Measurements from ENCODE around the gene SLC22A17.
"Not testable (repeated sequence)": the region's sequence is repeated elsewhere in the genome, so short reads cannot be mapped to it uniquely, and the experiment has no call there.

Gene SLC22A17

DNA sequence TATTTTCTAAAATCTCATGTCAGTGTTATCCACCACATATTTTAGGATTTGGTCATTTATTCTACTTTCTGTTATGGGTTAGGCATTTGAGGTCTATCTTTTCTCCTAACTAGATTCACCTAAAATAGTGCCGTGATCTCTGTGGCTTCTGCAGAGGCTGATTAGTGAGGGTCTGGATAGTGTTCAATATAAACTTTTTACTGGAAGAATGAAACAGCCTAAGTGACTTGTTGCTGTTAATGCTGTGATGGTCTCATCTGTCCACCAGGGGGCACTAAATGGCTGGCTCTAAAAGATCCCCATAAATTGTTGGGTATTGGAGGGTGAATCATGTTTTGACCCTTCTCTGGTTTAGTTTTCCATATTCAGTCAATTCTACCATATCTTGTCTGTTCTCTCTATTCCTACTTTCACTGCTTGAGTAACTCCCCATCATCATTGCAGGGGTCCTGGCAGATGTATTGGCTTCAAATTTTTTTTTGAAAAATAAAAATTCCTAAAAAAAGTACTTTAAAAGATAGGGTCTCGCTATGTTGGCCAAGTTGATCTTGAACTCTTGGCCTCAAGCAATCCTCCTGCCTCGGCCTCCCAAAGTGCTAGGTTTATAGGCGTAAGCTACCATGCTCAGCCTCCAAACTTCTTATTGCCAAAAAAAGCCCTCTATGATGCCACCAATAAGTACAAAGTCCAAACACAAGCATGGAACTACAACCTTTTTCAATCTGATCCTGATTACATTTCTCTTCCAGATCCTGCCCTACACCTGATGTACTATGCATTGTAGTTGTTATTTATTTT is 24.5 kb downstream of the SLC22A17 start:
- TF ChIP-seq SUZ12 (IDR thresholded peaks at IDR 0.05): no peak
- TF ChIP-seq FOXK2 (IDR thresholded peaks at IDR 0.05): 0 out of 2 replicates have a peak, but pooled peaks have one; percentile 20
- DNase-seq (ENCODE audit: extremely low spot score): peak; percentile 69
- ChIA-PET POLR2A (interaction anchor here (1.7 kb wide), 1 partner anchor 233 kb away, joined by 5 read pairs; no protein-coding TSS in a partner anchor), CTCF (interaction anchor here (1.1 to 2.7 kb wide), 2 partner anchors 52 kb away, joined by 3 to 24 read pairs; no protein-coding TSS in a partner anchor)

DNA sequence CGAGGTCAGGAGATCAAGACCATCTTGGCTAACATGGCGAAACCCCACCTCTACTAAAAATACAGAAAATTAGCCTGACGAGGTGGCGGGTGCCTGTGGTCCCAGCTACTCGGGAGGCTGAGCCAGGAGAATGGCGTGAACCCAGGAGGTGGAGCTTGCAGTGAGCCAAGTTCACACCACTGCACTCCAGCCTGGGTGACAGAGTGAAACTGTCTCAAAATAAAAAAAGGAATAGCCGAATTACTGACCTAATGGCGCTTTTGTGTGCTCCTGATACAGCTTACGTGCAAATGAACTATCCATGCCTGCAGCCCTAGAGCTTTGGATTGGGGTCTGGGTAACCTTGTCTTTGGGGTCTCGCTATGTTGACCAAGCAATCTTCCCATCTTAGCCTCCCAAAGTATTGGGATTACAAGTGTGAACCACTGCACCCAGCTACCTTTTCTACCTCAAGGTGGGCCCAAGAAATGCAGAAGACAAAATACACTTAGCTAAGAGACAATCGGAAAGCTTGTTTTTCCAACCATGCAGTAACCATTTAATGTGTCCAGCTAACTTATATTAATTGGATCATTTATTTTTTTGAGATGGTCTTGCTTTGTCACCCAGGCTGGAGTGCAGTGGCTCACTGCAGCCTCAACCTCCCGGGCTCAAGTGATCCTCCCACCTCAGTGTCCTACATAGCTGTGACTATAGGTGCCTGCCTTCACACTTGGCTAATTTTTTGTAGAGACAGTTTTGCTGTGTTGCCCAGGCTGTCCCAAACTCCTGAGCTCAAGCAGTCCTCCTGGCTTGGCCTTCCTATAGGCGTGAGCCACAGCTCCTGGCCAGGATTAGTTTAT is 26.0 kb downstream of the SLC22A17 start:
- TF ChIP-seq CTBP1 (IDR thresholded peaks at IDR 0.05; ENCODE audit: borderline replicate concordance) (no peak), ARNT (IDR thresholded peaks at IDR 0.05) (no peak), L3MBTL2 (conservative IDR thresholded peaks at IDR 0.05) (no peak), BHLHE40 (IDR thresholded peaks at IDR 0.05; ENCODE audit: borderline replicate concordance) (no peak), HDGF (IDR thresholded peaks at IDR 0.05; ENCODE audit: borderline replicate concordance) (no peak), NFRKB (IDR thresholded peaks at IDR 0.05) (no peak), SP1 (IDR thresholded peaks at IDR 0.05) (no peak), ZNF384 (IDR thresholded peaks at IDR 0.05) (no peak), ELF4 (IDR thresholded peaks at IDR 0.05) (no peak)
- POLR2A ChIA-PET: interaction anchor here (1.0 to 2.2 kb wide), 6 partner anchors 20 to 235 kb away, joined by 4 to 13 read pairs (median 6); partner anchors contain the start of genes BCL2L2, PPP1R3E and SLC22A17
- CTCF ChIA-PET: interaction anchor here (0.7 to 2.7 kb wide), 6 partner anchors 34 to 234 kb away, joined by 3 to 24 read pairs (median 6); no protein-coding TSS in a partner anchor
- DNase-seq (ENCODE audit: extremely low spot score): no peak

DNA sequence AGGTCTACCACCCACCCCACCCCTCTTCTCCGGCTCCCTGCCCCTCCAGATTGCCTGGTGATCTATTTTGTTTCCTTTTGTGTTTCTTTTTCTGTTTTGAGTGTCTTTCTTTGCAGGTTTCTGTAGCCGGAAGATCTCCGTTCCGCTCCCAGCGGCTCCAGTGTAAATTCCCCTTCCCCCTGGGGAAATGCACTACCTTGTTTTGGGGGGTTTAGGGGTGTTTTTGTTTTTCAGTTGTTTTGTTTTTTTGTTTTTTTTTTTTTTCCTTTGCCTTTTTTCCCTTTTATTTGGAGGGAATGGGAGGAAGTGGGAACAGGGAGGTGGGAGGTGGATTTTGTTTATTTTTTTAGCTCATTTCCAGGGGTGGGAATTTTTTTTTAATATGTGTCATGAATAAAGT is 26.9 kb downstream of the SLC22A17 start:
- POLR2A ChIA-PET: interaction anchor here (1.0 to 2.2 kb wide), 3 partner anchors 24 to 55 kb away, joined by 4 to 13 read pairs (median 10); partner anchors contain the start of gene PPP1R3E
- CTCF ChIA-PET: interaction anchor here (2.7 kb wide), 1 partner anchor 54 kb away, joined by 24 read pairs; no protein-coding TSS in a partner anchor
- DNase-seq (ENCODE audit: extremely low spot score): not testable (repeated sequence)

DNA sequence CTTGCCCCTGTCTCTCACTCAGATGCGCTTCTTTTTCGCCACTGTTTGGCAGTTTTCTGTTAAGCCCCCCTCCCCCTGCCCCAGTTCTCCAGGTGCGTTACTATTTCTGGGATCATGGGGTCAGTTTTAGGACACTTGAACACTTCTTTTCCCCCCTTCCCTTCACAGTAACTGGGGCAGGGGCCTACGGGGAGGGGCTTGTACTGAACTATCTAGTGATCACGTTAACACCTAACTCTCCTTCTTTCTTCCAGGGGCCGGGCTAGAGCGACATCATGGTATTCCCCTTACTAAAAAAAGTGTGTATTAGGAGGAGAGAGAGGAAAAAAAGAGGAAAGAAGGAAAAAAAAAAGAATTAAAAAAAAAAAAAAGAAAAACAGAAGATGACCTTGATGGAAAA is 27.7 kb downstream of the SLC22A17 start:
- ChIA-PET CTCF (no interaction called here), POLR2A (interaction anchor here (8.9 kb wide), 1 partner anchor 21 kb away, joined by 256 read pairs; the partner anchor contains the start of genes BCL2L2 and PPP1R3E)
- TF ChIP-seq SUZ12 (IDR thresholded peaks at IDR 0.05): no peak
- no peak for TF ChIP-seq HDGF (IDR thresholded peaks at IDR 0.05; ENCODE audit: borderline replicate concordance)
- TF ChIP-seq, protein P1, sequence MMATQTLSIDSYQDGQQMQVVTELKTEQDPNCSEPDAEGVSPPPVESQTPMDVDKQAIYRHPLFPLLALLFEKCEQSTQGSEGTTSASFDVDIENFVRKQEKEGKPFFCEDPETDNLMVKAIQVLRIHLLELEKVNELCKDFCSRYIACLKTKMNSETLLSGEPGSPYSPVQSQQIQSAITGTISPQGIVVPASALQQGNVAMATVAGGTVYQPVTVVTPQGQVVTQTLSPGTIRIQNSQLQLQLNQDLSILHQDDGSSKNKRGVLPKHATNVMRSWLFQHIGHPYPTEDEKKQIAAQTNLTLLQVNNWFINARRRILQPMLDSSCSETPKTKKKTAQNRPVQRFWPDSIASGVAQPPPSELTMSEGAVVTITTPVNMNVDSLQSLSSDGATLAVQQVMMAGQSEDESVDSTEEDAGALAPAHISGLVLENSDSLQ (IDR thresholded peaks at IDR 0.05): no peak
- no peak for TF ChIP-seq TARDBP (IDR thresholded peaks at IDR 0.05)
- TF ChIP-seq NFRKB (IDR thresholded peaks at IDR 0.05): no peak
- no peak for TF ChIP-seq ELF4 (IDR thresholded peaks at IDR 0.05)
- no peak for TF ChIP-seq FOXK2 (IDR thresholded peaks at IDR 0.05)
- TF ChIP-seq ZNF384 (IDR thresholded peaks at IDR 0.05): no peak
- TF ChIP-seq LEF1 (IDR thresholded peaks at IDR 0.05; ENCODE audit: borderline replicate concordance): no peak
- TF ChIP-seq CTBP1 (IDR thresholded peaks at IDR 0.05; ENCODE audit: borderline replicate concordance): no peak
- no peak for TF ChIP-seq BHLHE40 (IDR thresholded peaks at IDR 0.05; ENCODE audit: borderline replicate concordance)
- TF ChIP-seq SP1 (IDR thresholded peaks at IDR 0.05): no peak
- TF ChIP-seq ARNT (IDR thresholded peaks at IDR 0.05): no peak
- no peak for TF ChIP-seq FOXA1 (IDR thresholded peaks at IDR 0.05)
- no peak for TF ChIP-seq L3MBTL2 (conservative IDR thresholded peaks at IDR 0.05)
- no peak for TF ChIP-seq FOXM1 (IDR thresholded peaks at IDR 0.05; ENCODE audit: borderline replicate concordance)
- DNase-seq (ENCODE audit: extremely low spot score): no peak

DNA sequence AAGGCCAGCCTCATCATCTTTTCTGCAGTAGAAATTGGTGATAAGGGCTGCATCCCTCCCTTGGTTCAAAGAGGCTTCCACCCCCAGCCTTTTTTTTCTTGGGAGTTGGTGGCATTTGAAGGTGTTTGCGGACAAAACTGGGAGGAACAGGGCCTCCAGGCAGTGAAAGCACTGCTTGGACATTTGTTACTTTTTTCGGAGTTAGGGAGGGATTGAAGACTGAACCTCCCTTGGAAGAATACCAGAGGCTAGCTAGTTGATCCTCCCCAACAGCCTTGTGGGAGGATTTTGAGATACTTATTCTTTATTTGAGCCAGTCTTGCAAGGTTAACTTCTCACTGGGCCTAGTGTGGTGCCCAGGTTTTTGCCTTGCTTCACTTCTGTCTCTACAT is 28.2 kb downstream of the SLC22A17 start:
- ChIA-PET CTCF (no interaction called here), POLR2A (interaction anchor here (8.9 kb wide), 1 partner anchor 20 kb away, joined by 256 read pairs; the partner anchor contains the start of genes BCL2L2 and PPP1R3E)
- no peak for DNase-seq (ENCODE audit: extremely low spot score)
- TF ChIP-seq SP1 (IDR thresholded peaks at IDR 0.05) (no peak), FOXA1 (IDR thresholded peaks at IDR 0.05) (no peak), TARDBP (IDR thresholded peaks at IDR 0.05) (no peak), ZNF384 (IDR thresholded peaks at IDR 0.05) (no peak), HDGF (IDR thresholded peaks at IDR 0.05; ENCODE audit: borderline replicate concordance) (no peak), FOXK2 (IDR thresholded peaks at IDR 0.05) (no peak), FOXM1 (IDR thresholded peaks at IDR 0.05; ENCODE audit: borderline replicate concordance) (no peak), CTBP1 (IDR thresholded peaks at IDR 0.05; ENCODE audit: borderline replicate concordance) (no peak), ARNT (IDR thresholded peaks at IDR 0.05) (no peak), ELF4 (IDR thresholded peaks at IDR 0.05) (no peak), LEF1 (IDR thresholded peaks at IDR 0.05; ENCODE audit: borderline replicate concordance) (no peak), BHLHE40 (IDR thresholded peaks at IDR 0.05; ENCODE audit: borderline replicate concordance) (no peak), NFRKB (IDR thresholded peaks at IDR 0.05) (no peak)
- TF ChIP-seq, protein P1 (IDR thresholded peaks at IDR 0.05): no peak

DNA sequence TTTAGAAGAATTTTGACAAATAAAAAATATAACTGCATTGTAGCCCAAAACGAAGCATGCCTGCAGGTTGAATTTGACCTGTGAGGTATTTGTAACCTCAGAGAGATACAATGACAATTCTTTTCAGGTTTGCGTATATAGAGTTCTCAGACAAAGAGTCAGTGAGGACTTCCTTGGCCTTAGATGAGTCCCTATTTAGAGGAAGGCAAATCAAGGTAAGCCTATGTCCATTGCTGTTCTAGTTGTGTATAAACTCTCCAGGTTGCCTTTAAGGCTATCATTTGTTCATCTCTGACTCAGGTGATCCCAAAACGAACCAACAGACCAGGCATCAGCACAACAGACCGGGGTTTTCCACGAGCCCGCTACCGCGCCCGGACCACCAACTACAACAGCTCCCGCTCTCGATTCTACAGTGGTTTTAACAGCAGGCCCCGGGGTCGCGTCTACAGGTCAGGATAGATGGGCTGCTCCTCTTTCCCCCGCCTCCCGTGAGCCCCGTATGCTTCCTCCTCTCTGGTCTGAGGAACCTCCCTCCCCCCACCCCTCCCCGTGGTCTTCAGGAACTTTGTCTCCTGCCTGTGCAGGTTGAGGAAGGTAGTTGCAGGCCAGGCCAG is 28.7 kb downstream of the SLC22A17 start:
- POLR2A ChIA-PET: interaction anchor here (0.9 to 8.9 kb wide), 2 partner anchors 20 to 30 kb away, joined by 4 to 256 read pairs; partner anchors contain the start of genes BCL2L2 and PPP1R3E
- CTCF ChIA-PET: no interaction called here
- TF ChIP-seq L3MBTL2 (conservative IDR thresholded peaks at IDR 0.05) (no peak), FOXM1 (IDR thresholded peaks at IDR 0.05; ENCODE audit: borderline replicate concordance) (no peak), FOXK2 (IDR thresholded peaks at IDR 0.05) (no peak), CTBP1 (IDR thresholded peaks at IDR 0.05; ENCODE audit: borderline replicate concordance) (no peak), HDGF (IDR thresholded peaks at IDR 0.05; ENCODE audit: borderline replicate concordance) (no peak), FOXA1 (IDR thresholded peaks at IDR 0.05) (no peak), BHLHE40 (IDR thresholded peaks at IDR 0.05; ENCODE audit: borderline replicate concordance) (no peak), TARDBP (IDR thresholded peaks at IDR 0.05) (no peak), SP1 (IDR thresholded peaks at IDR 0.05) (no peak), SUZ12 (IDR thresholded peaks at IDR 0.05) (no peak), LEF1 (IDR thresholded peaks at IDR 0.05; ENCODE audit: borderline replicate concordance) (no peak), NFRKB (IDR thresholded peaks at IDR 0.05) (no peak), ARNT (IDR thresholded peaks at IDR 0.05) (no peak), ELF4 (IDR thresholded peaks at IDR 0.05) (no peak)
- DNase-seq (ENCODE audit: extremely low spot score): no peak

Measured in HEK293T (cell line).